Skeletal muscle tissue (tissue), 4 donors: ENCODE data around the gene GPRIN3. TPM values are rescaled to one million over a fixed set of nuclear protein-coding genes. Genes with fewer than 3 reads are reported as not detected.
"Not testable (repeated sequence)": the region's sequence is repeated elsewhere in the genome, so short reads cannot be mapped to it uniquely, and the experiment has no call there.

Experiments used
- H3K27ac ChIP-seq: one replicate; pipeline ENCODE4 v1.7.0; 2013; ENCODE audit warnings: mild to moderate bottlenecking, low read depth, low read length, inconsistent platforms
- H3K27me3 ChIP-seq, 3 donors: one replicate each; pipeline ENCODE4 v1.7.0; 2013; ENCODE audit warnings: low read length in 3 of 3; ENCODE audit not compliant: control insufficient read depth in 3 of 3, insufficient read depth in 3 of 3
- H3K36me3 ChIP-seq, 3 donors: one replicate each; pipeline ENCODE4 v1.7.0; 2013; ENCODE audit warnings: low read length in 3 of 3; ENCODE audit not compliant: control insufficient read depth in 3 of 3, insufficient read depth in 3 of 3
- H3K4me1 ChIP-seq, 3 donors: one replicate each; pipeline ENCODE4 v1.7.0; 2013; ENCODE audit warnings: low read length in 3 of 3, mild to moderate bottlenecking in 3 of 3; ENCODE audit not compliant: control insufficient read depth in 3 of 3, insufficient read depth in 3 of 3
- H3K4me3 ChIP-seq, 3 donors: one replicate each; pipeline ENCODE4 v1.7.0; 2013; ENCODE audit warnings: low read length in 3 of 3
- H3K9ac ChIP-seq, 3 donors: one replicate each; pipeline ENCODE4 v1.7.0; 2013; ENCODE audit warnings: low read length in 3 of 3, mild to moderate bottlenecking in 3 of 3, moderate library complexity in 2 of 3, low read depth in 1 of 3
- H3K9me3 ChIP-seq, 3 donors: one replicate each; pipeline ENCODE4 v1.7.0; 2013; ENCODE audit warnings: low read length in 3 of 3; ENCODE audit not compliant: control insufficient read depth in 3 of 3
- total RNA-seq: library from RNA; depleted of rRNA; stranded (reverse); fragments of >200 nt; gene quantifications from one replicate; pipeline ENCODE4 v1.2.3, GENCODE V29; 2014
- donor health status: Osteomylitis.

The GPRIN3 gene
- total RNA-seq, 1 donor from 2014 or later, result 3.7 TPM

- Histone ChIP-seq H3K27me3 (no peaks in the 10 kb centered on the region), H3K36me3 (no peaks in the 10 kb centered on the region), H3K9me3 (no peaks in the 10 kb centered on the region), H3K9ac (no peak overlapping the region), H3K4me1 (no peaks in the 10 kb centered on the region), H3K4me3 (no peak overlapping the region), H3K27ac (no peak overlapping the region)
Measured at GRCh38 chr4:89214308-89214707, 93.3 kb downstream of the GPRIN3 start.

DNA sequence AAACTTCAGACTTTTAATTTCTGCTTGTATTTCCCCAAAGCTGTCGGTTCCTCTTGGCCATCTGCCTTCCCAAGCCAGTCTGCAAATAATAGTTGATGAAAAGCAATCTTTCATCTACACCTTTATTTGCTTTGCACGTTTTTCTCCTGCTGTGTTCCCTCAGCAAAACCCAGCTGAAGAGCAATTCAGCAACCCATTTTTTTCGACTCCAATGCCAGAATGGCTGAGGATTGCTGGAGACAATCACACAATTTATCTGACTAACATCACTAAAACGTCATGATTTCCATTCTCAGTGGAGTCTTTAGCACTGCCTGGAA is 94.3 kb downstream of the GPRIN3 start:
- H3K27me3 ChIP-seq, result no peaks in the 10 kb centered on the region
- H3K9ac ChIP-seq, result no peak overlapping the region
- no peaks in the 10 kb centered on the region for H3K4me1 ChIP-seq
- H3K9me3 ChIP-seq, result no peaks in the 10 kb centered on the region
- H3K27ac ChIP-seq, result no peak overlapping the region
- no peak overlapping the region for H3K4me3 ChIP-seq
- no peaks in the 10 kb centered on the region for H3K36me3 ChIP-seq

DNA sequence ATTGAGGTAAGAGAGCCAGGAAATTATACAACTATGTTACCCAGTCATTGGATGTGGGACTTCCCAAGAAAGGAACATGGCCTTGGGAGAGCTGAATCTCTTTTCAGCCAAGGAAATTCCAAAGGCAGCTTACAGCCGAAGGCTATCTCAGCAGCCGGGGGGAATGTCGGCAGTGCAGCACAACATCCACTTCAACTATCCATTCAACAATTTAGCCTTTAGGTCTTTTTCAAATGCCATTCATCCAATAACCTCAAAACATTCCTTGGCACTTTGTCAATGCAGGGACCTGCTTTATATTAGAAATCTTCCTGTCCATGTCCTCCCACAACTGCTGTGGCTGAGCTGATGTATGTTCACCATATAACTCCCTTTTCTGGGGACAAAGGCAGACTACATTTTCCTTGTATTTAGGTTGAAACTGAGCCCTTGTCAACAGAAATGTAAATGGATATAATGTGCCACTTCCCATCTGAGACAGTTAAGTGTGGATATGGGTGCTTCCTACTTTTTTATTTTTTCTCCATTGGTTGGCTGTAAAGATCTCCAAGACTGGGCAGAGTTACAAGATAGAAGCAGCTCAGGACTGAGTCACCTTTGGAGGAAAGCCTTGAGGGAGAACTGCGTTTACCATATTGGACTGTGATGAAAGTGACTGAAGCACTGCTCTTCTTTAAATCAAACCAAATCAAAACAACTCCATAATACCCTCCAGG is 94.8 kb downstream of the GPRIN3 start:
- no peaks in the 10 kb centered on the region for H3K27me3 ChIP-seq
- H3K9me3 ChIP-seq, result no peaks in the 10 kb centered on the region

GRCh38 chr4:89204624-89205023 is 103.0 kb downstream of the GPRIN3 start:
- Histone ChIP-seq H3K4me1 (no peaks in the 10 kb centered on the region), H3K36me3 (no peaks in the 10 kb centered on the region), H3K4me3 (no peak overlapping the region), H3K27ac (no peak overlapping the region), H3K9ac (no peak overlapping the region), H3K9me3 (no peaks in the 10 kb centered on the region), H3K27me3 (no peaks in the 10 kb centered on the region)

More for the DNA sequence above, 94.8 kb downstream of the GPRIN3 start:
- Histone ChIP-seq H3K36me3 (no peaks in the 10 kb centered on the region), H3K4me1 (no peaks in the 10 kb centered on the region), H3K4me3 (no peak overlapping the region), H3K27ac (no peak overlapping the region), H3K9ac (no peak overlapping the region)

GRCh38 chr4:89203902-89204301 is 103.7 kb downstream of the GPRIN3 start:
- no peak overlapping the region for H3K9ac ChIP-seq
- no peaks in the 10 kb centered on the region for H3K4me1 ChIP-seq
- H3K27me3 ChIP-seq, result no peaks in the 10 kb centered on the region
- no peak overlapping the region for H3K27ac ChIP-seq
- no peaks in the 10 kb centered on the region for H3K36me3 ChIP-seq
- H3K9me3 ChIP-seq, result no peaks in the 10 kb centered on the region
- no peak overlapping the region for H3K4me3 ChIP-seq

GRCh38 chr4:89199394-89199793 is 108.2 kb downstream of the GPRIN3 start:
- H3K4me1 ChIP-seq, result not testable (repeated sequence)

GRCh38 chr4:89197920-89198319 is 109.7 kb downstream of the GPRIN3 start:
- Histone ChIP-seq H3K4me3 (no peak overlapping the region), H3K9me3 (no peaks in the 10 kb centered on the region), H3K4me1 (no peaks in the 10 kb centered on the region), H3K9ac (no peak overlapping the region), H3K27ac (no peak overlapping the region), H3K27me3 (no peaks in the 10 kb centered on the region), H3K36me3 (no peaks in the 10 kb centered on the region)

More at GRCh38 chr4:89199394-89199793, 108.2 kb downstream of the GPRIN3 start:
- not testable (repeated sequence) for H3K36me3 ChIP-seq, H3K9me3 ChIP-seq, H3K9ac ChIP-seq, H3K27ac ChIP-seq, H3K27me3 ChIP-seq, H3K4me3 ChIP-seq

GRCh38 chr4:89196745-89197144 is 110.9 kb downstream of the GPRIN3 start:
- Histone ChIP-seq H3K27ac (no peak overlapping the region), H3K27me3 (no peaks in the 10 kb centered on the region), H3K4me1 (no peaks in the 10 kb centered on the region), H3K9me3 (no peaks in the 10 kb centered on the region), H3K9ac (no peak overlapping the region), H3K36me3 (no peaks in the 10 kb centered on the region), H3K4me3 (no peak overlapping the region)

GRCh38 chr4:89196056-89196674 is 111.4 kb downstream of the GPRIN3 start:
- Histone ChIP-seq H3K9ac (no peak overlapping the region), H3K4me3 (no peak overlapping the region)

DNA sequence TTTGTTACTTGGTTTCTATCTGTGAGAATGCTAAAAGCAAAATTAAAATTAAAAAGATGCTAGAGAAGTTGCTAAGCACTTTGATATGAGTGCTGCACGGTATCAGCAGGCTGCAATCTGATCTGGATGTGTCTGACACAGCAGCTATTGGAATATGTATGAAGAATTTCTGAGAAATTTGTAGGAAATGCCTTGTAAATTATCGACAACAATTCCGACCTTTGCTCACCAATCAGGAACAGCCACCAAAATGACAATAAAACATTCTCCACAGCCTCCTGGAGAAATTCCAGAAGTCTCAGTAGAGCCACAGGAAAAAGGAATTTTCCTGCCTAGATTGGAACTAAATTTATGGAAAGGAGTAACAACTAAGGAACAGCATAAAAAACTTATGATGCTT is 113.8 kb downstream of the GPRIN3 start:
- H3K36me3 ChIP-seq, result no peaks in the 10 kb centered on the region
- no peak overlapping the region for H3K27ac ChIP-seq
- no peaks in the 10 kb centered on the region for H3K9me3 ChIP-seq
- H3K27me3 ChIP-seq, result no peaks in the 10 kb centered on the region
- no peaks in the 10 kb centered on the region for H3K4me1 ChIP-seq
- H3K9ac ChIP-seq, result no peak overlapping the region
- H3K4me3 ChIP-seq, result no peak overlapping the region

More at GRCh38 chr4:89196056-89196674, 111.4 kb downstream of the GPRIN3 start:
- Histone ChIP-seq H3K27ac (no peak overlapping the region), H3K27me3 (no peaks in the 10 kb centered on the region), H3K4me1 (no peaks in the 10 kb centered on the region), H3K36me3 (no peaks in the 10 kb centered on the region), H3K9me3 (no peaks in the 10 kb centered on the region)
